A673 (cell line): ENCODE data around the gene NR5A1. TPM values are rescaled to one million over a fixed set of nuclear protein-coding genes. Genes with fewer than 3 reads are reported as not detected.

Source experiments
- BruUV-seq: library from RNA; stranded (reverse); fragments of 400-500 nt; replicated peaks from 2 replicates; lab custom pipeline; 2021; lab: Mats Ljungman, UMichigan
- CTCF ChIA-PET: fragments of 300-600 bp; sonication (Branson Sonifier 250); formaldehyde crosslinking; loops from one replicate; lab custom pipeline; 2022; ENCODE audit warnings: antibody characterized with exemption; lab: Charles Lee
- POLR2A ChIA-PET: fragments of 300-600 bp; sonication (Branson Sonifier 250); formaldehyde crosslinking; loops from one replicate; lab custom pipeline; 2022; ENCODE audit warnings: antibody characterized with exemption; ENCODE audit not compliant: low non-redundant PET; lab: Charles Lee
- DNase-seq: peaks from one replicate; pipeline ENCODE4 v3.0.0-alpha.2; 2015; ENCODE audit warnings: low spot score
- H3K27ac ChIP-seq: fragments of 200-600 bp; sonication (generic); 2 replicates; pipeline ENCODE4 v1.5.1; 2016; ENCODE audit warnings: mixed run types, low read depth, mild to moderate bottlenecking, mixed read lengths, antibody characterized with exemption, low read length; ENCODE audit not compliant: poor library complexity, severe bottlenecking
- H3K27me3 ChIP-seq: fragments of 200-600 bp; sonication (generic); replicated peaks from 2 replicates; pipeline ENCODE4 v1.6.1; 2017; ENCODE audit warnings: mixed run types, low read depth, mild to moderate bottlenecking, mixed read lengths, antibody characterized with exemption, low read length; ENCODE audit not compliant: insufficient read depth, poor library complexity
- H3K36me3 ChIP-seq: fragments of 200-600 bp; sonication (generic); 2 replicates; pipeline ENCODE4 v1.6.1; 2016; ENCODE audit warnings: mixed run types, mild to moderate bottlenecking, mixed read lengths, antibody characterized with exemption, low read length; ENCODE audit not compliant: insufficient read depth, poor library complexity, severe bottlenecking
- H3K4me1 ChIP-seq: fragments of 200-600 bp; sonication (generic); 2 replicates; pipeline ENCODE4 v1.6.1; 2017; ENCODE audit warnings: mixed run types, mild to moderate bottlenecking, mixed read lengths, antibody characterized with exemption, low read length; ENCODE audit not compliant: insufficient read depth, poor library complexity, severe bottlenecking
- H3K4me3 ChIP-seq: fragments of 200-600 bp; sonication (generic); 2 replicates; pipeline ENCODE4 v1.5.1; 2016; ENCODE audit warnings: low read depth, mixed run types, mild to moderate bottlenecking, mixed read lengths, low read length; ENCODE audit not compliant: poor library complexity, severe bottlenecking
- H3K9me3 ChIP-seq: fragments of 200-600 bp; sonication (generic); 2 replicates; pipeline ENCODE4 v1.6.1; 2016; ENCODE audit warnings: mixed run types, low read depth, mild to moderate bottlenecking, mixed read lengths, antibody characterized with exemption, low read length; ENCODE audit not compliant: poor library complexity, severe bottlenecking
- EZH2 ChIP-seq: fragments of 200-600 bp; sonication (generic); IDR thresholded peaks from 2 replicates; pipeline ENCODE4 v1.6.1; 2017; ENCODE audit warnings: borderline replicate concordance, low read depth, mild to moderate bottlenecking, mixed read lengths, antibody characterized with exemption, low read length; ENCODE audit not compliant: poor library complexity, severe bottlenecking
- intact Hi-C: fragments of 100-400 bp; cut with micrococcal nuclease; formaldehyde crosslinking; loops from one replicate; pipeline ENCODE4 v1.10.0; 2022; ENCODE audit not compliant: unreplicated experiment
- total RNA-seq: library from RNA; stranded (reverse); gene quantifications from 2 replicates; pipeline ENCODE4 v1.2.3, GENCODE V29; 2021
- TF ChIP-seq, protein P1 (sequence below): fragments of 300-800, 200-600 bp; sonication (generic); conservative IDR thresholded peaks from 2 replicates; pipeline ENCODE4 v1.5.1; 2017; ENCODE audit warnings: low read depth, mild to moderate bottlenecking, antibody characterized with exemption, low read length, moderate library complexity, mixed read lengths

Gene NR5A1
- total RNA-seq, 1 experiment from 2014 or later = not detected

DNA sequence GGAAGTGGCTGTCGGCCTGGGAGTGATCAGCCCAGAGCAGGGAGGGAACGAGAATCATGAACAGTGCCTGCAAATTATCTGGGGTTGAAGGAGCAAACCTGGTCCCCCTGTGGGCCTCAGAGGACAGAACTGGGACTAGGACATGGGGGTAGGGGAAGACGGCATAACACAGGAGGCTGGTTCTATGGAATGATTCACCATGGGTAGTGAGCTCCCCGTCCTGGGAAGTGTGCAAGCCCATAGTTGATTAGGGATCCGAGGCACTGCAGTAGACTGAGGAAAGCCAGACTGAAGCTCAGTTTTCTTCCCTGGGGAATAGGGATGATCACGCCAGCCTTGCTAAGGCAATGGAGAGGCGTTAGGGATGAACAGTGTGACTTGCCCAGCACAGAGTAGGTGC, 51.4 kb downstream of the NR5A1 start:
- ChIA-PET POLR2A (no interaction called here), CTCF (no interaction called here)
- Histone ChIP-seq H3K27ac (no peak overlapping the region), H3K36me3 (no peaks in the 10 kb centered on the region), H3K4me1 (peaks cover 2% of the 10 kb centered on the region), H3K27me3 (no peaks in the 10 kb centered on the region), H3K9me3 (no peaks in the 10 kb centered on the region), H3K4me3 (no peak overlapping the region)
- BruUV-seq = no TSS peak
- intact Hi-C loops = no loop called here
- TF ChIP-seq, protein P1, sequence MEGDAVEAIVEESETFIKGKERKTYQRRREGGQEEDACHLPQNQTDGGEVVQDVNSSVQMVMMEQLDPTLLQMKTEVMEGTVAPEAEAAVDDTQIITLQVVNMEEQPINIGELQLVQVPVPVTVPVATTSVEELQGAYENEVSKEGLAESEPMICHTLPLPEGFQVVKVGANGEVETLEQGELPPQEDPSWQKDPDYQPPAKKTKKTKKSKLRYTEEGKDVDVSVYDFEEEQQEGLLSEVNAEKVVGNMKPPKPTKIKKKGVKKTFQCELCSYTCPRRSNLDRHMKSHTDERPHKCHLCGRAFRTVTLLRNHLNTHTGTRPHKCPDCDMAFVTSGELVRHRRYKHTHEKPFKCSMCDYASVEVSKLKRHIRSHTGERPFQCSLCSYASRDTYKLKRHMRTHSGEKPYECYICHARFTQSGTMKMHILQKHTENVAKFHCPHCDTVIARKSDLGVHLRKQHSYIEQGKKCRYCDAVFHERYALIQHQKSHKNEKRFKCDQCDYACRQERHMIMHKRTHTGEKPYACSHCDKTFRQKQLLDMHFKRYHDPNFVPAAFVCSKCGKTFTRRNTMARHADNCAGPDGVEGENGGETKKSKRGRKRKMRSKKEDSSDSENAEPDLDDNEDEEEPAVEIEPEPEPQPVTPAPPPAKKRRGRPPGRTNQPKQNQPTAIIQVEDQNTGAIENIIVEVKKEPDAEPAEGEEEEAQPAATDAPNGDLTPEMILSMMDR = no peak
- no peak for TF ChIP-seq EZH2
- no peak for DNase-seq

DNA sequence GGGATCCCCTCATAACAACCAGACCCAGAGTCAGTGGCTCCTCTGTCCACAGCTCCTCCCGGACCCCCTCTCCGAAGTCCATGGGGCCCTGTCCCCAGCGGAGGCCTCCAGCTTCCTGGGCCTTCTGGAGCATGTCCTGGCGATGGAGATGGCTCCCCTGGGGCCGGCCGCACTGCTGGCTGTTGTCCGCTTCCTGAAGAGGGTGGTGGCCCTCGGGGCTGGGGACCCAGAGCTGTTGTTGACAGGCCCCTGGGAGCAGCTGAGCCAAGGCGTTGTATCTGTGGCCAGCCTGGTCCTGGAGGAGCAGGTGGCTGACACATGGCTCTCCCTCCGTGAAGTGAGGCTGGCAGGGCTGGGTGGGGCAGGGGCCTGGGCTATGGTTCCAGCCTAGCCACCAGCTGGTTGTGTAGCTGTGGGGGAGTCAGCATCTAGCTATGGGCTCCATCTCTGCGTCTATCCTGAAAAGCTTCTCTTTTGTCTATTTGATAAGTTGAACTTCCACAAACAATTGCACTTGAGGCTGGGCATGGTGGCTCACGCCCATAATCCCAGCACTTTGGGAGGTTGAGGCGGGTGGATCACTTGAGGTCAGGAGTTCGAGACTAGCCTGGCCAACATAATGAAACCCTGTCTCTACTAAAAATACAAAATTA, 52.3 kb downstream of the NR5A1 start:
- no peaks in the 10 kb centered on the region for H3K9me3 ChIP-seq
- DNase-seq = no peak
- ChIA-PET CTCF (no interaction called here), POLR2A (no interaction called here)
- H3K27me3 ChIP-seq = no peaks in the 10 kb centered on the region
- no peak overlapping the region for H3K27ac ChIP-seq
- H3K4me1 ChIP-seq = peaks cover 8% of the 10 kb centered on the region
- no peaks in the 10 kb centered on the region for H3K36me3 ChIP-seq
- TF ChIP-seq EZH2 = no peak
- TF ChIP-seq, protein P1 = no peak
- BruUV-seq = no TSS peak
- H3K4me3 ChIP-seq = no peak overlapping the region
- intact Hi-C loops = no loop called here

DNA sequence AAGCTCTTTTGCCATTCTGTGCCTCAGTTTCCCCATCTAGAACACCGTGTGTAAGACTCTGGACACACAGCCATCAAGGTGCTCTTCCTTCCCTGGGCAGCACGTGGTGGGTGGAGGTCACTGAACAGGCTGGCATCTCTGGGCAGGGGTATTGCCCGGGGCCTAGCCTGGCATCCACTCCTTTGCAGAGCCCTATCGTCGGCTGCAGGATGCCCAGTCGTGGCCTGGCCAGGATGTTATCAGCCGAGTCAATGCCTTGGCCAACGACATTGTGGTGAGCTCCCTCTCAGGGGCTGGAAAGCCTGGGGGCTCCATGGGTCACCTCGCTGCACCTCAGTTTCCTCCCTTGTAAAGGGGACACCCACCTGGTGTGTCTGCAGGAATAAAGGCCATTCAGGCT, 52.9 kb downstream of the NR5A1 start:
- Histone ChIP-seq H3K27me3 (no peaks in the 10 kb centered on the region), H3K4me1 (peaks cover 8% of the 10 kb centered on the region), H3K9me3 (no peaks in the 10 kb centered on the region), H3K27ac (no peak overlapping the region), H3K4me3 (no peak overlapping the region), H3K36me3 (no peaks in the 10 kb centered on the region)
- ChIA-PET POLR2A (no interaction called here), CTCF (no interaction called here)
- no peak for DNase-seq
- intact Hi-C loops = no loop called here
- TF ChIP-seq EZH2 = no peak
- TF ChIP-seq, protein P1 = no peak
- no TSS peak for BruUV-seq
